Measurements from ENCODE around the gene GPR148.

The GPR148 gene

GRCh38 chr2:130778781-130779180 lies 49.9 kb downstream of the GPR148 start:
- no peak for DNase-seq
